Stomach (tissue), 4 donors: ENCODE measurements around the gene DMRT2.

Source experiments
- CTCF ChIP-seq, 7 experiments: fragments of 450-650 bp in 4 of 7; fragments of 200-600 bp in 3 of 7; sonication (generic) in 3 of 7; IDR thresholded peaks; one replicate each; pipeline ENCODE4 v1.5.1; 2016 to 2019; ENCODE audit warnings: antibody characterized with exemption in 7 of 7, control low read depth in 2 of 7, mild to moderate bottlenecking in 1 of 7
- POLR2A ChIP-seq, 4 donors: fragments of 450-650 bp; IDR thresholded peaks; one replicate each; pipeline ENCODE4 v1.6.1; 2016; ENCODE audit warnings: antibody characterized with exemption in 4 of 4, control low read depth in 2 of 4, mild to moderate bottlenecking in 1 of 4, moderate library complexity in 1 of 4
- POLR2AphosphoS5 ChIP-seq, 3 donors: sonication (generic); formaldehyde crosslinking; IDR thresholded peaks; one replicate each; pipeline ENCODE4 v1.6.1; 2016; ENCODE audit warnings: antibody characterized with exemption in 3 of 3

- no peak for TF ChIP-seq CTCF (IDR thresholded peaks at IDR 0.05)
- TF ChIP-seq POLR2A (IDR thresholded peaks at IDR 0.05), result no peak
- no peak for TF ChIP-seq POLR2AphosphoS5 (IDR thresholded peaks at IDR 0.05)
Measured at GRCh38 chr9:1042466-1042865, 7.7 kb upstream of the DMRT2 start.
